GM21390 (cell line): ENCODE measurements around the gene RAB28.

ENCODE experiments used
- ATAC-seq: cut with Tn5 transposase; IDR thresholded peaks from one replicate; pipeline ENCODE4 v1.9.1; 2021; ENCODE audit not compliant: unreplicated experiment

The RAB28 gene

DNA sequence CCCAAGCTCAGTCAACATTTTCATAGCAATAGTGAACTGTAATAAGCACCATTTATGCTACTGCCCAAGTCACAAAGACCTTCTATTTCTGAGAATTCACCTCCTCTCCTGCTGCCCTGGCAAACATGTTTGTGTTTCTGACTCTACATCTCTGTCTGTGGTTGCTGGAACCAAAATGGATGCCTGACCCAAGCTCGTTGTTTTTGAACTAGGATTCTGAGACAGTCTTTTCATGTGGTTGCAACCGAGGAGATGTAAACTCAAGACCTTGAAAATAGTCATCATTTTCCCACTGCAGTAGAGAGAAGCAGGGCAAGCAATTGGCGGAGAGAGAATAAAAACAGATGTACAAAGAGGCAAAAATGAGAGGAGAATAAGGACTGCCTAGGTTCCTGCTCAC, 160.2 kb downstream of the RAB28 start:
- ATAC-seq = no peak

DNA sequence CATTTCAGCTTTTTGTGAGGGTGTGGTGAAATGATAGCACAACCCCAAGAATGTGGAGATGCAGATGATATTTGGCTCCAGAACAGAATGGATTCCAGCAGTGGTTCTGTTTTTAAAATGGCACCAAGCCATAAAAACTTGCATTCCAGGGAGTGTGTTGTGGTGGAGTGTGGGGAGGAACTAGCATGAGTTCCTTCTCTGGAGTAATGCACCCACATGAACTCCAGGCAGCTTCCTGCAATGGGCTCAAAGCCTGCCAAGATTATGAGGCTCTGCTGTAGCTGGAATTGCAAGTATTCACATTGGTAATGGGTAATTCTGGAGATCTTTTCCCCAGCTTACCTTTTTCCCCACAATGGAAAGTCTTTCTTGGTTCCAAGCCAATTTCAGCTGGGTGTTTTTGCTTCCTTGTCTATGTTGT, 161.4 kb downstream of the RAB28 start:
- no peak for ATAC-seq
